Esophagus muscularis mucosa (tissue), 2 donors: ENCODE data around the gene UMOD.

Experiments used
- POLR2A ChIP-seq: fragments of 450-650 bp; IDR thresholded peaks from one replicate; pipeline ENCODE4 v1.6.1; 2017; ENCODE audit warnings: antibody characterized with exemption, moderate library complexity, mild to moderate bottlenecking, low read depth
- POLR2AphosphoS5 ChIP-seq, 2 donors: sonication (generic); formaldehyde crosslinking; IDR thresholded peaks; one replicate each; pipeline ENCODE4 v1.6.1; 2017; ENCODE audit warnings: antibody characterized with exemption in 2 of 2

- no peak for TF ChIP-seq POLR2AphosphoS5 (IDR thresholded peaks at IDR 0.05)
- TF ChIP-seq POLR2A, result no peak
Measured at GRCh38 chr16:20388854-20389253, 36.3 kb upstream of the UMOD start.
